Measurements from ENCODE around the gene TRPC4.

TRPC4 gene

GRCh38 chr13:37617173-37617572 is 252.4 kb downstream of the TRPC4 start:
- H3K4me3 ChIP-seq (ENCODE audit: low read depth, low read length): no peak overlapping the region
- no peak for TF ChIP-seq CTCF (IDR thresholded peaks at IDR 0.05; ENCODE audit: low read depth, low read length)

GRCh38 chr13:37616131-37616530 is 253.4 kb downstream of the TRPC4 start:
- no peak overlapping the region for H3K4me3 ChIP-seq (ENCODE audit: low read depth, low read length)
- no peak for TF ChIP-seq CTCF (IDR thresholded peaks at IDR 0.05; ENCODE audit: low read depth, low read length)

- H3K4me3 ChIP-seq (ENCODE audit: low read depth, low read length): no peak overlapping the region
- no peak for TF ChIP-seq CTCF (IDR thresholded peaks at IDR 0.05; ENCODE audit: low read depth, low read length)
These were observed 254.3 kb downstream of the TRPC4 start for GRCh38 chr13:37615276-37615675.

- H3K4me3 ChIP-seq (ENCODE audit: low read depth, low read length): no peak overlapping the region
- no peak for TF ChIP-seq CTCF (IDR thresholded peaks at IDR 0.05; ENCODE audit: low read depth, low read length)
These were observed 255.9 kb downstream of the TRPC4 start for GRCh38 chr13:37613638-37614037.

GRCh38 chr13:37613236-37613635 is 256.3 kb downstream of the TRPC4 start:
- no peak overlapping the region for H3K4me3 ChIP-seq (ENCODE audit: low read depth, low read length)
- TF ChIP-seq CTCF (IDR thresholded peaks at IDR 0.05; ENCODE audit: low read depth, low read length): no peak

- no peak for TF ChIP-seq CTCF (IDR thresholded peaks at IDR 0.05; ENCODE audit: low read depth, low read length)
- H3K4me3 ChIP-seq (ENCODE audit: low read depth, low read length): no peak overlapping the region
These were observed 260.7 kb downstream of the TRPC4 start for GRCh38 chr13:37608750-37609339.

- no peak overlapping the region for H3K4me3 ChIP-seq (ENCODE audit: low read depth, low read length)
- TF ChIP-seq CTCF (IDR thresholded peaks at IDR 0.05; ENCODE audit: low read depth, low read length): no peak; the same call in 1 of the 2 replicates
These were observed 266.7 kb downstream of the TRPC4 start for GRCh38 chr13:37602733-37603381.

Measured in WI38 (cell line).